ENCODE results near the gene ZSWIM9. TPM values are rescaled to one million over a fixed set of nuclear protein-coding genes. Genes with fewer than 3 reads are reported as not detected.

The ZSWIM9 gene
- total and polyA plus RNA-seq, 2 donors (not counting 1 experiment from before 2014, with no cell fraction given), result 0.39 to 5.1 TPM

DNA sequence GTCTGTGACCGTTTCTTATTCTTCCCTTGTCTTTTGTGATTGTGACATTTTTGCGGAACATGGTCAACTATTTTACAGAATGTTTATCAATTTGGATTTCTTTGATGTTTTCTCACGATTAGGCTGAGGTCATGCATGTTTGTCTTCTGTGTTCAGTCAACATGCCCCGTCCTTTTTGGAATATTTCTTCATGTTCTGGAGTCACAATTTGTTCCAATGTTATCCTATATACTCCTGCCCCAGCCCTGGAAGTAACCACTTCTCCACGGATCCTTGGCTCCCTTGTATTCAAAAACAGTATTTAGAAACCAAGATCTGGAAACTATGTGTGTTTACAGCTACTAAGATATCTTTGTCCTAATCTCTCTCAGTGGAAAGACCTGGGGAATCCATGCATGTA is 75.6 kb downstream of the ZSWIM9 start:
- TF ChIP-seq, protein P1, sequence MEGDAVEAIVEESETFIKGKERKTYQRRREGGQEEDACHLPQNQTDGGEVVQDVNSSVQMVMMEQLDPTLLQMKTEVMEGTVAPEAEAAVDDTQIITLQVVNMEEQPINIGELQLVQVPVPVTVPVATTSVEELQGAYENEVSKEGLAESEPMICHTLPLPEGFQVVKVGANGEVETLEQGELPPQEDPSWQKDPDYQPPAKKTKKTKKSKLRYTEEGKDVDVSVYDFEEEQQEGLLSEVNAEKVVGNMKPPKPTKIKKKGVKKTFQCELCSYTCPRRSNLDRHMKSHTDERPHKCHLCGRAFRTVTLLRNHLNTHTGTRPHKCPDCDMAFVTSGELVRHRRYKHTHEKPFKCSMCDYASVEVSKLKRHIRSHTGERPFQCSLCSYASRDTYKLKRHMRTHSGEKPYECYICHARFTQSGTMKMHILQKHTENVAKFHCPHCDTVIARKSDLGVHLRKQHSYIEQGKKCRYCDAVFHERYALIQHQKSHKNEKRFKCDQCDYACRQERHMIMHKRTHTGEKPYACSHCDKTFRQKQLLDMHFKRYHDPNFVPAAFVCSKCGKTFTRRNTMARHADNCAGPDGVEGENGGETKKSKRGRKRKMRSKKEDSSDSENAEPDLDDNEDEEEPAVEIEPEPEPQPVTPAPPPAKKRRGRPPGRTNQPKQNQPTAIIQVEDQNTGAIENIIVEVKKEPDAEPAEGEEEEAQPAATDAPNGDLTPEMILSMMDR (conservative IDR thresholded peaks at IDR 0.05 in 1 of 2, IDR thresholded peaks at IDR 0.05 in 1 of 2; ENCODE audit: low read depth in 1 of 2, low read length in 2 of 2), result no peak
- TF ChIP-seq EZH2 (IDR thresholded peaks at IDR 0.05; ENCODE audit: low read length, missing control alignments), result no peak
- H3K36me3 ChIP-seq (ENCODE audit: control insufficient read depth, insufficient read depth, low read length), result no peaks in the 10 kb centered on the region
- H3K4me1 ChIP-seq (ENCODE audit: control insufficient read depth, extremely low read depth, insufficient read depth, low read length), result no peaks in the 10 kb centered on the region
- H3K79me2 ChIP-seq (ENCODE audit: control insufficient read depth, insufficient read depth, low read length), result no peaks in the 10 kb centered on the region
- no peak overlapping the region for H2AFZ ChIP-seq (ENCODE audit: low read length)
- no peak overlapping the region for H3K4me3 ChIP-seq (replicated peaks in 1 of 4; ENCODE audit: control extremely low read depth in 1 of 4, insufficient read depth in 1 of 4, low read depth in 3 of 4, low read length in 4 of 4)
- no peak overlapping the region for H3K27ac ChIP-seq (ENCODE audit: insufficient read depth, low read length)
- H3K27me3 ChIP-seq (ENCODE audit: control insufficient read depth, insufficient read depth, low read length), result no peaks in the 10 kb centered on the region
- H3K4me2 ChIP-seq (ENCODE audit: extremely low read depth, insufficient read depth, low read length), result no peak overlapping the region
- H3K9me3 ChIP-seq (ENCODE audit: control insufficient read depth, insufficient read depth, low read depth, low read length), result no peaks in the 10 kb centered on the region
- no peak for DNase-seq (ENCODE audit: low read depth in 2 of 2)
- H4K20me1 ChIP-seq (ENCODE audit: control insufficient read depth, extremely low read depth, insufficient read depth, low read length), result no peaks in the 10 kb centered on the region
- no peak overlapping the region for H3K9ac ChIP-seq (ENCODE audit: insufficient read depth, low read length)

DNA sequence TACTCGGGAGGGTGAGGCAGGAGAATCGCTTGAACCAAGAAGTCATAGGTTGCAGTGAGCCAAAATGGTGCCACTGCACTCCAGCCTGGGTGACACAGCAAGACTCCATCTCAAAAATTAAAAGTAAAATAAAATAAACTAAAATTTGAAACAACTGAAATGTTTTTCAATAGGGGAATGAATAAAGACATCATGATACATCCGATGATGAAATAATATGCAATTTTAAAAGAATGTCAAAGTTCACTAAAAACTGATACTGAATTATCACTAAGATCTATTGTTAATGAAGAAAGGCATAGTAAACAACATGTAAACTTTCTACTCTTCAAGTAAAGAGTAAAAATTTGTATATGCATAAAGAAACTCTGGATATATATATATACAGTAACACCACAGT is 76.7 kb downstream of the ZSWIM9 start:
- no peaks in the 10 kb centered on the region for H3K4me1 ChIP-seq (ENCODE audit: control insufficient read depth, extremely low read depth, insufficient read depth, low read length)
- H4K20me1 ChIP-seq (ENCODE audit: control insufficient read depth, extremely low read depth, insufficient read depth, low read length), result no peaks in the 10 kb centered on the region
- no peaks in the 10 kb centered on the region for H3K9me3 ChIP-seq (ENCODE audit: control insufficient read depth, insufficient read depth, low read depth, low read length)
- H3K27me3 ChIP-seq (ENCODE audit: control insufficient read depth, insufficient read depth, low read length), result no peaks in the 10 kb centered on the region
- no peak for TF ChIP-seq EZH2 (IDR thresholded peaks at IDR 0.05; ENCODE audit: low read length, missing control alignments)
- TF ChIP-seq, protein P1 (conservative IDR thresholded peaks at IDR 0.05 in 1 of 2, IDR thresholded peaks at IDR 0.05 in 1 of 2; ENCODE audit: low read depth in 1 of 2, low read length in 2 of 2), result no peak
- H2AFZ ChIP-seq (ENCODE audit: low read length), result no peak overlapping the region
- no peaks in the 10 kb centered on the region for H3K36me3 ChIP-seq (ENCODE audit: control insufficient read depth, insufficient read depth, low read length)
- no peak overlapping the region for H3K9ac ChIP-seq (ENCODE audit: insufficient read depth, low read length)
- H3K79me2 ChIP-seq (ENCODE audit: control insufficient read depth, insufficient read depth, low read length), result no peaks in the 10 kb centered on the region
- no peak overlapping the region for H3K4me3 ChIP-seq (replicated peaks in 1 of 4; ENCODE audit: control extremely low read depth in 1 of 4, insufficient read depth in 1 of 4, low read depth in 3 of 4, low read length in 4 of 4)
- no peak overlapping the region for H3K4me2 ChIP-seq (ENCODE audit: extremely low read depth, insufficient read depth, low read length)
- no peak for DNase-seq (ENCODE audit: low read depth in 2 of 2)
- H3K27ac ChIP-seq (ENCODE audit: insufficient read depth, low read length), result no peak overlapping the region

Other genes starting within 250 kb of the ZSWIM9 start
- not detected in 2 replicates for gene BSPH1, start 178.5 kb upstream of the ZSWIM9 start, total RNA-seq
- gene BSPH1, start 178.5 kb upstream of the ZSWIM9 start, polyA plus RNA-seq, result not detected in 2 replicates
- gene ELSPBP1, start 176.0 kb upstream of the ZSWIM9 start, total RNA-seq, result not detected in 2 replicates
- gene ELSPBP1, start 176.0 kb upstream of the ZSWIM9 start, polyA plus RNA-seq, result not detected in 2 replicates
- not detected in 2 replicates for gene CABP5, start 126.6 kb upstream of the ZSWIM9 start, total RNA-seq
- not detected in 2 replicates for gene CABP5, start 126.6 kb upstream of the ZSWIM9 start, polyA plus RNA-seq
- gene PLA2G4C, start 59.9 kb upstream of the ZSWIM9 start, total RNA-seq, result 31.9 and 39.3 TPM in 2 replicates
- 1.9 and 4.6 TPM in 2 replicates for gene PLA2G4C, start 59.9 kb upstream of the ZSWIM9 start, polyA plus RNA-seq
- gene LIG1, start 336 bp upstream of the ZSWIM9 start, total RNA-seq, result 8.5 and 10.6 TPM in 2 replicates
- 10.6 and 30.5 TPM in 2 replicates for gene LIG1, start 336 bp upstream of the ZSWIM9 start, polyA plus RNA-seq
- 12.1 and 24.1 TPM in 2 replicates for gene CARD8, start 85.2 kb downstream of the ZSWIM9 start, total RNA-seq
- gene CARD8, start 85.2 kb downstream of the ZSWIM9 start, polyA plus RNA-seq, result 15.1 and 16.4 TPM in 2 replicates
- gene ZNF114, start 99.4 kb downstream of the ZSWIM9 start, total RNA-seq, result 0.26 TPM in 1 of 2 replicates, not detected in the other
- 0.05 and 0.49 TPM in 2 replicates for gene ZNF114, start 99.4 kb downstream of the ZSWIM9 start, polyA plus RNA-seq
- gene EMP3, start 154.9 kb downstream of the ZSWIM9 start, total RNA-seq, result 168 and 246 TPM in 2 replicates
- 303 and 488 TPM in 2 replicates for gene EMP3, start 154.9 kb downstream of the ZSWIM9 start, polyA plus RNA-seq
- 2.8 and 8.3 TPM in 2 replicates for gene TMEM143, start 193.3 kb downstream of the ZSWIM9 start, total RNA-seq
- gene TMEM143, start 193.3 kb downstream of the ZSWIM9 start, polyA plus RNA-seq, result 3.9 and 4.0 TPM in 2 replicates
- gene SYNGR4, start 193.7 kb downstream of the ZSWIM9 start, total RNA-seq, result not detected in 2 replicates
- not detected in 2 replicates for gene SYNGR4, start 193.7 kb downstream of the ZSWIM9 start, polyA plus RNA-seq
- 42.4 and 59.0 TPM in 2 replicates for gene KDELR1, start 220.9 kb downstream of the ZSWIM9 start, total RNA-seq
- 145 TPM in 2 replicates for gene KDELR1, start 220.9 kb downstream of the ZSWIM9 start, polyA plus RNA-seq
- gene GRIN2D, start 223.0 kb downstream of the ZSWIM9 start, total RNA-seq, result under 0.01 TPM in 2 replicates
- gene GRIN2D, start 223.0 kb downstream of the ZSWIM9 start, polyA plus RNA-seq, result 0.08 and 0.09 TPM in 2 replicates

Measured in fibroblast of lung (primary cell).